GM03348 (cell line): ENCODE measurements around the gene FSTL4.

Experiments
- DNase-seq: peaks from one replicate; pipeline ENCODE4 v3.0.0; 2012; ENCODE audit warnings: low spot score

The FSTL4 gene

GRCh38 chr5:133242221-133242835 lies 370.0 kb downstream of the FSTL4 start:
- no peak for DNase-seq

DNA sequence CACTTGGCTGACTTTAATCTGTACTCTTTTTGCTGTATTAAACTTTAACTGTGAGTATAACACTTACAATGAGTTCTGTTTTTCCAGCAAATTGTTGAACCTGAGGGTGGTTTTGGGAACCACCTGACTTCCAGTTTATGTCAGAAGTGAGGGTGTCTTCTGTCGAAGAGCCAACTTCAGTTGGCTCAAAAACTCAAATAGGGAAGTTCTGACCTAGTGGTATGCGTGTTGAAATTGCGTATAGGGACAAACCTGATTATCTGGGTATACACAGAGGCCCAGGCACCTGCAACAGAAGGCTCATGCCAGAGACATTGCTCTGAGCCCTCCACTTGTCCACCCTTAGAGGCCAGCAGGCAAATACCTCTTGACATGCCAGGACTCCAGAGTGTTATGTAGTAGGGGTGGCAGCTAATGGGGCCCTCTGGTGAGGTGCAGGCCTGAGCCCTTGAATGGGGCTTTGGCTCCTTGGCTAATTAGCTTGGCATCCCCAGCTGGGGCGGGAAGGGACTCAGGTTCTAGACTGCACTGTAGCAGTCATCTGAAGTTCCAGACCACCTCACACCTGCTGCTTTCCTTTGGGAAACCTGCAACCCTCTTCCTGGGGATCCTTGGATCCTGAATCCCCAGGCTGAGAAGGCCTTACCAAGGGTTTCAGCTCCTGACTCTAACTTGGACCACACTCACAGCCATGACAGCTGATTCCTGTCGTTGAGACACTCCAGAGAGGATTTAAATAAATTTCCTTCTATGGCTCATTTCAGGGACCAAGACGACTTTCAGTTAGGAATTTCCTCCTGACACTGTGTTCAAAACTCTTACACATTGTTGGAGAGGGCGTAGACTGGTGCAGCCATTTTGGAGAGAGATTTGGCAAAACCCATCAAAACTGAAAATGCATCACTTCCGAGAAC lies 370.9 kb downstream of the FSTL4 start:
- no peak for DNase-seq

GRCh38 chr5:133240425-133241091 lies 371.8 kb downstream of the FSTL4 start:
- DNase-seq = peak; percentile 82

- no peak for DNase-seq
Measured at GRCh38 chr5:133238426-133239205, 373.7 kb downstream of the FSTL4 start.

GRCh38 chr5:133236976-133237375 lies 375.4 kb downstream of the FSTL4 start:
- no peak for DNase-seq

- DNase-seq = no peak
Measured at GRCh38 chr5:133236541-133236951, 375.8 kb downstream of the FSTL4 start.

DNA sequence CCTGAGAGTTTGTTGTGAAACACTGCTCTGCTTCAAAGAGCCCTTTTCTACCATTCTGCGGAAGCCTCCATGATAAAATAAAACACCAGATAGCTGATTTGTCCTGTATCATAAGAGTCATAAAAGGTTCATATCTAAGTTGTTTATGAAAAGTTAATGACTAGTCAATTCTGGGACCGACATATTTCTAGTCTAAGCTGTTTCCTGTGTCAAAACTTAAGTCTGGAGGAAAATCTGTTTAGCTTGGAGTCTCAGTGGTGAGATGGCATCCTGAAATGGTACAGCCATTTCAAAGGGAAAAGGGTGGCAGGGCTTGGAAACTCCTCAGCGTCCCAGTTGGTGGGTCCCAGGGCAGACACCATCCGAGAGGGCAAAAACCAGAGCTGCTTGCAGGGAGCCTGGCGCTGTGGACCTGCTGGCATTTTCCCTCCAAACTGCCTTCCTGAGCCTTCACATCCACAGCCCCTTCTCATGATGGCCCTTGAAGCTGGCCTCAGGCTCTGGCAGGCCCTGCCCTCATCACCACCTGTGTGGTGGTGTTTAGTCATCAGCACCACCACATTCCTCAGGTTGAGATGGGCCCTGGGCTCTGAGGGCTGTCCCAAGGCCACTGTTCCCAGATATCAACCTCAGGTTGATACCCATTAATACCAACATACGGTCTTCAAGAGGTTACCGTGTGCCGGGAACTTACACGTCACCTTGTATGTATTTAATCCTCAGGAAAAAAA lies 376.5 kb downstream of the FSTL4 start:
- no peak for DNase-seq

GRCh38 chr5:133234911-133235310 lies 377.4 kb downstream of the FSTL4 start:
- DNase-seq = no peak

DNA sequence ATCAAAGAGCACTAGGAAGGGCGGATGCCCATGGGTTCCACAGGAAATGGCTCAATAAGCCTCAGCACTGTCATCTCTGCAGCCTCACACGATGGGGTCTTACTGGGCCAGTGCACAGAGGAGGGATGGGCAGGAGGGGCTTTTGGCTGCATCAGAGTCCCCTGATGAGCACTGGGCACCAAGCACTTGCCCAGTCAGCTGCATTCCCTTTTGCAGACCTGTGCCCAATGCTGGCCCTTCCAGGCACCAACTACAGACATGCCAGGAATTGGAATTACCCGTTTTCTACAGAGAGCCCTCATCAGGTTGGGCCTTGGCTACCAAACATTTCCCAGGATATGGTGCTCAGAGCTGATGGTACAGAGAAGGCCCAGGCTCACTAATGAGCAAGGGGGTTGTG lies 378.1 kb downstream of the FSTL4 start:
- DNase-seq = no peak

DNA sequence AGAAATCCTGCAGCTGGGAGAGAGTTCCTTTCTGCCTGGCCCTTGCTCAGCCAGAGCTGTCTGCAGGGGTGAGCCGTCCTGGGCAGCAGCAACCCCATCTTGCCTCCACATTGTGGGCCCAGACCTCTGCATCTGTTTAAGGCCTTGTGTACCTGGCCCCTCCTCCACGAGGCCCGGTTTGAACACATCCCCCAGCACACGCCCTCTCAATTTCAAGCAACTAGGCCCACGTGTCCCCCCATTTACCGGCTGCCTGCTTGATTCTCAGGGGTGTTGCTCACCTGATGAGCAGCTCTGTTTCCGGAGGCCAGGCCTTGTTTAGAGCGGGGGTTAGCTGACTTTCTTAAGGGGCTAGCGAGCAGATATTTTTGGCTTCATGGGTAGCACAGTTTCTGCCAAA lies 378.7 kb downstream of the FSTL4 start:
- no peak for DNase-seq

- no peak for DNase-seq
Measured at GRCh38 chr5:133232911-133233310, 379.4 kb downstream of the FSTL4 start.

GRCh38 chr5:133232435-133232834 lies 379.9 kb downstream of the FSTL4 start:
- no peak for DNase-seq

DNA sequence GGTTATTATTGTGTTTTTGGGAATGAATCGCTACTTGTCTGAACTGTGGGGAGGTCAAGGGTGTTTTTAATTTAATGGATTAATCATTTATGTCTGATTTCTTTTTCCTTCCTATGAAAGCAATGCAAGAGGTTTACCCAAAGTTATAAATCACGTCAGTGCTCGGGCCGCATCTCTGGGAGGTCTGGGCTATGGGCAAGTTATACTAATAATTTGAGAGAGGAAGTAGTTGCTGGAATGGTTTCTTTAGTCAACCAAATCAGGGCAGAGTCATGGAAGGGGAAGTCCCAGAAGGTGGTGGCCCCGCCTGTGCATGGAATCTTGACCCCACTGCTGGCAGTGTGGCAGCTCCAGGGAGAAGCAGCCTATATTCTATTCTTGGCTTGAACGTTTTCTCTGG lies 380.3 kb downstream of the FSTL4 start:
- no peak for DNase-seq

DNA sequence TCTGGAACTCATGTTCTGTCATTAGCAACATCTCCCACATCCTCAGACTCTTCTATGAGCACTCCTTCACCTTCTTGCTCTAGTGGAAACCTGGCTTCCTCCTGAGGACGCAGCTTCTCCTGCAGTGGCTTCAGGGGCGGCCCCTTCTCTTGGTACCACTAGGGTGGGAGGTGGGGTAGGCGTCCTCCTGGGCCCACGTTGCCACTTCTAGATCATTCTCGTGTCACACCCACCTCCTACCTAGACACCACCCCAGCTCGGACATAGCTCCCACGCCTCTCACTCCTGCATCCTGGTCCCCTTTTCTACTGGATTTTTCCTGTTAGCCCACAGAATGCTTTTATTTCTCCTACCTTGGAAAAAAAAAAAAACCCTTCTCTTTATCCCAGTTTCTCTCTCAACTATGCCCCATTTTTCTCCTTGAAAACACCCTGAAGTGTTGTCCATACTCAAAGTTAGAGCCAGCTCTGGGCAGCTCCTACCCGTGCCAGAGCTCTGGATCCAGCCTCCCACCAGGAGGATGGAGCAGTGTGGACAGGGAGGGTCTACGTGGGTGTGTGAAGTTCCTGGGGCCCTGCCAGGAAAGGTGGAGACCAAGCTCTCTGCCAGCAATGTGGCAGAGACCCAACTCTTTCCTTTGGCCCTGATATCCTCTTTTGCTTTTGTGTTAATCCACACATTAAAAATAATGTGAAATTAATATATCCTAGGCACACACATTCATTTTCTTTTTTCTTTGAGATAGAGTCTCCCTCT lies 381.3 kb downstream of the FSTL4 start:
- DNase-seq = no peak

DNA sequence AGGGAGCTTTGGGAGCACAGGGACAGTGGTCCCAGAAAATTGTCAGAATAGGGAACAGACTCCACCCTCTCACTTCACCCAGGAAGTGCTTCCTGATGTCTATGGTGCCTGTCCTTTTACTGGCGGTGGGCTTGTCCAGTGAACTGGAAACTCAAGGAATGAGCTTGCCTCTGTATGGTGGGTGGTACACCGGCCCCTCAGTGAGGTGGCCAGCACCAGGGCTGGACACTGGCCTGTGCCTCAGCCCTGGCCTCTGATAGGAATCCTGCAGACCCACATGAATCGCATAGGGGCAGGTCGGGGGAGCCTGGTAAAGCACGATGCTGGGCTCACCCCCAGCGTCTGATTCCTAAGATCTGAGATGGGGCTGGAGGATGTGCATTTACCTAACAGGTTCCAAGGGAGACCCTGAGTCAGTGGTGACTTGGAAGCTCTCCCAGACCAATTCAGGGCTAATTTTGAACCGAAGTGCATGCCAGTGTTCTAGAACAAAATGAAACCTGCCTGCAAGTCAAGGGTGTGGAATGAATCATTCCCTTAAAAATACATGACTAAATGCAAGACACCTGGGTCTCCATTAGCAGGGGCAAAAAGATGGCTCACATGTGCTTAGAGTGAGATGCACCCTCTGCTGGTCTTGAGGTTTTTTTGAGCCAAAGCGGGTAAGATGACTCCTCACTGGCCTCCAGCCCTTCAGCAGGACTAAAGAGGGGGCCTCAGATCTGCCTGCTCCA lies 382.2 kb downstream of the FSTL4 start:
- DNase-seq = no peak

- no peak for DNase-seq
Measured at GRCh38 chr5:133228316-133228715, 384.0 kb downstream of the FSTL4 start.

- no peak for DNase-seq
Measured at GRCh38 chr5:133227897-133228296, 384.4 kb downstream of the FSTL4 start.

DNA sequence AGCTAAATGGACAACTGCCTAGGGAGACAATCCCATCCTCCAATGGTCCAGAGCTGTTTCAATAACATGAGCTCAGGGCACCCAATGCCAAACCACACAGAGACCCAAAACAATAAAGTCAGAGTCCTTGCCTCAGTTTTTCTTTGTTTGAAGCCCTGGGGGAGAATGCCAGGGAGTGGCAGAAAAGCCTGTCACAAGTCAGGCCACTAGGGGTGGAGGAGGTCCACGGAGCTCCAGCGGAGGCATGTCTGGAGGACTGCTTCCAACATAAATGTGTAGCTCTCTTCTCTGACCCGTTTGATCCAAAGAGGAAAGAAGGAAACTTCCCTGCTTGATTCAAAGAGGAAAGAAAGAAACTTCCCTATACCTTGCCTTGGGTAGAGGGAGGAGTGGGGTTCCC lies 385.3 kb downstream of the FSTL4 start:
- DNase-seq = no peak

DNA sequence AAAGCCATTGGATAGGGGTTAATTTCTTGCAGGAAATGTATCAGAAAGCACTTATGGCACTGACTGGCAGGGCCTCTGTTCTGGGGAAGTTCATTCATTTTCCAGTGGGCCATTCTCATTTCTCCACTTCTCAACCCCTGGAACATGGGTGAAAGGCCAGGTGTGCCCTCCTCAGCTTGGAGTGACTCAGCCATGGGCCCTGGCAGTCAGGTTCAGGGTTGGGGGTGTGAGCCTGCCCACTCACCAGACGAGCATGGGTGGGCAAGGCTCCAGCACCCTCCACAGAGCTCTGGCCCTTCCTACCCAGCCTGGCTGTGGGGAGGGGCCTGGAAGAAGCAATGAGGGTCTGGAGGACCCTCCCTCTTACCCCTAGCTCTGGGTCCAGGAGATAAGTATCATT lies 386.2 kb downstream of the FSTL4 start:
- no peak for DNase-seq

- no peak for DNase-seq
Measured at GRCh38 chr5:133225671-133226152, 386.6 kb downstream of the FSTL4 start.
